GM18867 (cell line): Measurements from ENCODE around the gene CXCR2.
"Not testable (repeated sequence)": the region's sequence is repeated elsewhere in the genome, so short reads cannot be mapped to it uniquely, and the experiment has no call there.

ENCODE experiments used
- ATAC-seq: cut with Tn5 transposase; IDR thresholded peaks from one replicate; pipeline ENCODE4 v1.9.1; 2021; ENCODE audit warnings: mild to moderate bottlenecking, moderate library complexity; ENCODE audit not compliant: unreplicated experiment

The CXCR2 gene

GRCh38 chr2:218129458-218130135 lies 3.8 kb downstream of the CXCR2 start:
- ATAC-seq, result no peak

- ATAC-seq, result no peak
Measured at GRCh38 chr2:218130377-218130776, 4.5 kb downstream of the CXCR2 start.

GRCh38 chr2:218130822-218131221 lies 5.0 kb downstream of the CXCR2 start:
- no peak for ATAC-seq

GRCh38 chr2:218137514-218137913 lies 11.7 kb downstream of the CXCR2 start:
- ATAC-seq, result no peak

- ATAC-seq, result no peak
Measured at GRCh38 chr2:218138047-218138446, 12.2 kb downstream of the CXCR2 start.

- no peak for ATAC-seq
Measured at GRCh38 chr2:218145124-218145523, 19.3 kb downstream of the CXCR2 start.

- ATAC-seq, result no peak
Measured at GRCh38 chr2:218146056-218146455, 20.2 kb downstream of the CXCR2 start.

GRCh38 chr2:218149098-218149497 lies 23.3 kb downstream of the CXCR2 start:
- no peak for ATAC-seq

- ATAC-seq, result no peak
Measured at GRCh38 chr2:218149848-218150440, 24.1 kb downstream of the CXCR2 start.

- no peak for ATAC-seq
Measured at GRCh38 chr2:218152172-218152571, 26.3 kb downstream of the CXCR2 start.

- ATAC-seq, result no peak
Measured at GRCh38 chr2:218152777-218153176, 26.9 kb downstream of the CXCR2 start.

- ATAC-seq, result no peak
Measured at GRCh38 chr2:218155953-218156479, 30.2 kb downstream of the CXCR2 start.

- ATAC-seq, result no peak
Measured at GRCh38 chr2:218161644-218162043, 35.8 kb downstream of the CXCR2 start.

GRCh38 chr2:218162814-218163213 lies 37.0 kb downstream of the CXCR2 start:
- no peak for ATAC-seq

GRCh38 chr2:218166791-218167190 lies 41.0 kb downstream of the CXCR2 start, which contains the start of gene CXCR1:
CXCR1 (minus strand) TSS chr2:218166962; CDS start chr2:218165211, 1,751 bp downstream.
- ATAC-seq, result no peak

GRCh38 chr2:218168016-218168415 lies 42.2 kb downstream of the CXCR2 start:
- ATAC-seq, result no peak

- ATAC-seq, result no peak
Measured at GRCh38 chr2:218168635-218169462, 43.0 kb downstream of the CXCR2 start.

- no peak for ATAC-seq
Measured at GRCh38 chr2:218169757-218170546, 44.1 kb downstream of the CXCR2 start.

GRCh38 chr2:218171744-218172143 lies 45.9 kb downstream of the CXCR2 start:
- ATAC-seq, result not testable (repeated sequence)

- ATAC-seq, result no peak
Measured at GRCh38 chr2:218172845-218173244, 47.0 kb downstream of the CXCR2 start.

GRCh38 chr2:218179782-218180181 lies 54.0 kb downstream of the CXCR2 start:
- no peak for ATAC-seq
